ENCODE results near the gene UBE3C. TPM values are rescaled to one million over a fixed set of nuclear protein-coding genes. Genes with fewer than 3 reads are reported as not detected.
A peak's percentile ranks its signal among the peaks of the same experiment; 100 is the strongest.

The UBE3C gene
- total and polyA plus RNA-seq, 2 donors (not counting 3 experiments of a cell fraction or from before 2014, with no cell fraction given) = 45.1 to 77.3 TPM

DNA sequence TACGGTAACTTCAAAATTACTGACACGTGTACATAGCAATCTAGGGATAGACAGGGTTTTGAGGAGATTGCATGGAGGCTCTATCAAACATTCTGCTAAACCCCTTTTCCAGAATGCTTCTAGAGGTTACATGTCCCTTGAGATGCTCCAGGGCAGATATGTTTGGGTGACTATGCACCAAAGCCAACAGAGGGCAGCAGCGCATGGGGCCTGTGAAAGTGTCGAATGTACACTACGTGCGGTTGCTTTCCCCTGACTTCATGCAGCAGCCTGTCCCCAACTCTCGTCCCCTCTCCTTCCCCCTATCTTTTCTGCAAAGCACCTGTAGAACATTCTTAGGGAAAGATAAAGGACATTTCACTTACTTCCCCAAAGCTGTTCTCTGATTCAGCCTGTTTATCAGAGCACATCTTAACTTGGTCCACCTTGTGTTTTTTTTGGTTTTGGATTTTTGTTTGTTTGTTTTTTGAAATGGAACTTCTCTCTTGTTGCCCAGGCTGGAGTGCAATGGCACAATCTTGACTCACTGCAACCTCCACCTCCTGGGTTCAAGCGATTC, 90.2 kb downstream of the UBE3C start:
- BruUV-seq (replicated peaks) = no TSS peak
- DNase-seq (ENCODE audit: low read depth, low spot score) = peak; percentile 36

DNA sequence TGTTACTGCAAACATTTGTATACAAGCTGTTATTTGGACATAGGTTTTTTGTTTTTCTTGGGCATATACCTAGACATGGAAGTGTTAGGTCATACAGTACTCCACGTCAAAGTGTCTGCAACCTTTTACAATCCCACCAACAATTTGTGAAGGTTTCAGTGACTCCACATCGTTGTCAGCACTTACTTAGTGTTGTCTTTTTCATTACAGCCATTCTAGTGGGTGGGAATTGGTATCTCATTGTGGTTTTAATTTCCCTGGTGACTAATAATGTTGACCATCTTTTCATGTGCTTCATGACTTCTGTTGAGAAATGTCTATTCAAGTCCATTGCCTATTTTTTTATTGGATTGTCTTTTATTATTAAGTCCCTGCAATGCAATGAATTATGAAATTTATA, 95.0 kb downstream of the UBE3C start:
- H3K36me3 ChIP-seq (ENCODE audit: control insufficient read depth in 2 of 2, extremely low read depth in 1 of 2, insufficient read depth in 2 of 2, low read length in 2 of 2) = peaks cover 6 to 10% of the 10 kb centered on the region in 2 experiments
- DNase-seq (ENCODE audit: low read depth, low spot score) (no peak), FAIRE-seq (no peak)
- H3K9ac ChIP-seq (replicated peaks; ENCODE audit: extremely low read depth, insufficient read depth, low read length) = no peak overlapping the region
- no peaks in the 10 kb centered on the region for H3K9me1 ChIP-seq (replicated peaks; ENCODE audit: control insufficient read depth, extremely low read depth, insufficient read depth, low read length)
- H3K27ac ChIP-seq (ENCODE audit: insufficient read depth, low read depth, low read length) = no peak overlapping the region
- no peak for TF ChIP-seq GATA2 (IDR thresholded peaks at IDR 0.05; ENCODE audit: insufficient read depth, insufficient read length, low read depth, low read length)
- TF ChIP-seq, protein P1, sequence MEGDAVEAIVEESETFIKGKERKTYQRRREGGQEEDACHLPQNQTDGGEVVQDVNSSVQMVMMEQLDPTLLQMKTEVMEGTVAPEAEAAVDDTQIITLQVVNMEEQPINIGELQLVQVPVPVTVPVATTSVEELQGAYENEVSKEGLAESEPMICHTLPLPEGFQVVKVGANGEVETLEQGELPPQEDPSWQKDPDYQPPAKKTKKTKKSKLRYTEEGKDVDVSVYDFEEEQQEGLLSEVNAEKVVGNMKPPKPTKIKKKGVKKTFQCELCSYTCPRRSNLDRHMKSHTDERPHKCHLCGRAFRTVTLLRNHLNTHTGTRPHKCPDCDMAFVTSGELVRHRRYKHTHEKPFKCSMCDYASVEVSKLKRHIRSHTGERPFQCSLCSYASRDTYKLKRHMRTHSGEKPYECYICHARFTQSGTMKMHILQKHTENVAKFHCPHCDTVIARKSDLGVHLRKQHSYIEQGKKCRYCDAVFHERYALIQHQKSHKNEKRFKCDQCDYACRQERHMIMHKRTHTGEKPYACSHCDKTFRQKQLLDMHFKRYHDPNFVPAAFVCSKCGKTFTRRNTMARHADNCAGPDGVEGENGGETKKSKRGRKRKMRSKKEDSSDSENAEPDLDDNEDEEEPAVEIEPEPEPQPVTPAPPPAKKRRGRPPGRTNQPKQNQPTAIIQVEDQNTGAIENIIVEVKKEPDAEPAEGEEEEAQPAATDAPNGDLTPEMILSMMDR (IDR thresholded peaks at IDR 0.05; ENCODE audit: extremely low read depth in 1 of 2, insufficient read depth in 1 of 2, low read depth in 1 of 2, low read length in 2 of 2) = no peak
- no peak for TF ChIP-seq FOS (IDR thresholded peaks at IDR 0.05; ENCODE audit: borderline replicate concordance, insufficient read depth, low read length)
- no peak for TF ChIP-seq MYC (IDR thresholded peaks at IDR 0.05; ENCODE audit: low read depth, low read length)
- no peak for TF ChIP-seq EZH2 (IDR thresholded peaks at IDR 0.05; ENCODE audit: borderline replicate concordance, low read depth, low read length, severe bottlenecking)
- no peak for TF ChIP-seq JUN (IDR thresholded peaks at IDR 0.05; ENCODE audit: borderline replicate concordance, insufficient read depth, insufficient read length, low read depth)
- no peak for TF ChIP-seq POLR2A (IDR thresholded peaks at IDR 0.05; ENCODE audit: low read depth, low read length)
- TF ChIP-seq, protein P2, sequence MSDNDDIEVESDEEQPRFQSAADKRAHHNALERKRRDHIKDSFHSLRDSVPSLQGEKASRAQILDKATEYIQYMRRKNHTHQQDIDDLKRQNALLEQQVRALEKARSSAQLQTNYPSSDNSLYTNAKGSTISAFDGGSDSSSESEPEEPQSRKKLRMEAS (IDR thresholded peaks at IDR 0.05; ENCODE audit: insufficient read depth, insufficient read length) = no peak
- no peak for TF ChIP-seq POLR2AphosphoS5 (IDR thresholded peaks at IDR 0.05; ENCODE audit: insufficient read depth, low read depth, low read length)
- H3K4me1 ChIP-seq (ENCODE audit: control insufficient read depth, extremely low read depth, insufficient read depth, low read length) = peaks cover 11% of the 10 kb centered on the region
- POLR2A ChIA-PET = no interaction called here
- CTCF ChIA-PET = interaction anchor here (1.0 to 1.1 kb wide), 4 partner anchors 12 to 76 kb away, joined by 3 to 4 read pairs (median 4); no protein-coding TSS in a partner anchor
- BruUV-seq (replicated peaks) = no TSS peak
- intact Hi-C loops (cut with micrococcal nuclease) = no loop called here
- peaks cover 7% of the 10 kb centered on the region for H3K79me2 ChIP-seq (ENCODE audit: control insufficient read depth, insufficient read depth, low read length)
- no peak overlapping the region for H2AFZ ChIP-seq (ENCODE audit: low read depth, low read length)
- H3K27me3 ChIP-seq (ENCODE audit: control insufficient read depth in 2 of 2, insufficient read depth in 2 of 2, low read length in 2 of 2) = no peaks in the 10 kb centered on the region
- no peak overlapping the region for H3K4me3 ChIP-seq (replicated peaks in 1 of 3; ENCODE audit: insufficient read depth in 1 of 3, low read depth in 1 of 3, low read length in 3 of 3)
- no peaks in the 10 kb centered on the region for H3K9me3 ChIP-seq (replicated peaks; ENCODE audit: control insufficient read depth, insufficient read depth, low read length)
- dilution Hi-C loops (cut with MboI; ENCODE audit: extremely low pct_ligation_motif_present, low sequenced_read_pairs) = no loop called here
- H3K4me2 ChIP-seq (ENCODE audit: insufficient read depth, low read length) = no peak overlapping the region
- no peaks in the 10 kb centered on the region for H4K20me1 ChIP-seq (replicated peaks; ENCODE audit: control insufficient read depth, extremely low read depth, insufficient read depth, low read length)

More for the DNA sequence above, 90.2 kb downstream of the UBE3C start:
- no peak for FAIRE-seq
- no peaks in the 10 kb centered on the region for H3K4me1 ChIP-seq (ENCODE audit: control insufficient read depth, extremely low read depth, insufficient read depth, low read length)
- no peak overlapping the region for H3K4me2 ChIP-seq (ENCODE audit: insufficient read depth, low read length)
- no peak overlapping the region for H2AFZ ChIP-seq (ENCODE audit: low read depth, low read length)
- H3K79me2 ChIP-seq (ENCODE audit: control insufficient read depth, insufficient read depth, low read length) = peaks cover 3% of the 10 kb centered on the region
- no peak overlapping the region for H3K9ac ChIP-seq (replicated peaks; ENCODE audit: extremely low read depth, insufficient read depth, low read length)
- dilution Hi-C loops (cut with MboI; ENCODE audit: extremely low pct_ligation_motif_present, low sequenced_read_pairs) (no loop called here), intact Hi-C loops (cut with micrococcal nuclease) (loop anchor here (1.0 kb wide), 1 partner anchor 44 kb away; no protein-coding TSS in a partner anchor)
- H3K27me3 ChIP-seq (ENCODE audit: control insufficient read depth in 2 of 2, insufficient read depth in 2 of 2, low read length in 2 of 2) = no peaks in the 10 kb centered on the region
- CTCF ChIA-PET = no interaction called here
- no peaks in the 10 kb centered on the region for H3K9me1 ChIP-seq (replicated peaks; ENCODE audit: control insufficient read depth, extremely low read depth, insufficient read depth, low read length)
- POLR2A ChIA-PET = no interaction called here
- TF ChIP-seq EZH2 (IDR thresholded peaks at IDR 0.05; ENCODE audit: borderline replicate concordance, low read depth, low read length, severe bottlenecking) (no peak), MYC (IDR thresholded peaks at IDR 0.05; ENCODE audit: low read depth, low read length) (no peak)
- TF ChIP-seq, protein P1 (IDR thresholded peaks at IDR 0.05; ENCODE audit: extremely low read depth in 1 of 2, insufficient read depth in 1 of 2, low read depth in 1 of 2, low read length in 2 of 2) = peak; percentile 28 to 50
- H4K20me1 ChIP-seq (replicated peaks; ENCODE audit: control insufficient read depth, extremely low read depth, insufficient read depth, low read length) = no peaks in the 10 kb centered on the region
- H3K9me3 ChIP-seq (replicated peaks; ENCODE audit: control insufficient read depth, insufficient read depth, low read length) = no peaks in the 10 kb centered on the region
- H3K36me3 ChIP-seq (ENCODE audit: control insufficient read depth in 2 of 2, extremely low read depth in 1 of 2, insufficient read depth in 2 of 2, low read length in 2 of 2) = peaks cover 7 to 12% of the 10 kb centered on the region in 2 experiments
- no peak overlapping the region for H3K27ac ChIP-seq (ENCODE audit: insufficient read depth, low read depth, low read length)
- no peak overlapping the region for H3K4me3 ChIP-seq (replicated peaks in 1 of 3; ENCODE audit: insufficient read depth in 1 of 3, low read depth in 1 of 3, low read length in 3 of 3)

Measured in endothelial cell of umbilical vein (primary cell).